GM23338 (cell line): ENCODE data around the gene MAST4. TPM values are rescaled to one million over a fixed set of nuclear protein-coding genes. Genes with fewer than 3 reads are reported as not detected.

Source experiments
- ATAC-seq: fragments of 200-7000 bp; cut with Tn5 transposase; 3 replicates; pipeline ENCODE4 v1.9.1; 2020
- DNase-seq: peaks from one replicate; pipeline ENCODE4 v3.0.0-alpha.2; 2015; ENCODE audit warnings: low spot score
- H2AFZ ChIP-seq: fragments of 200-600 bp; sonication (generic); 2 replicates; pipeline ENCODE4 v1.8.0; 2016; ENCODE audit warnings: antibody characterized with exemption, mild to moderate bottlenecking, moderate library complexity
- H3F3A ChIP-seq: fragments of 200-600 bp; sonication (generic); replicated peaks from 2 replicates; pipeline ENCODE4 v1.8.0; 2017; ENCODE audit warnings: antibody characterized with exemption, mixed run types, low read depth
- H3K27ac ChIP-seq: fragments of 200-600 bp; sonication (generic); 2 replicates; pipeline ENCODE4 v1.6.1; 2016; ENCODE audit warnings: low read depth
- H3K27me3 ChIP-seq: fragments of 200-600 bp; sonication (generic); 2 replicates; pipeline ENCODE4 v1.8.0; 2016; ENCODE audit warnings: mild to moderate bottlenecking, mixed run types, moderate library complexity; ENCODE audit not compliant: insufficient read depth
- H3K36me3 ChIP-seq: fragments of 200-600 bp; sonication (generic); 2 replicates; pipeline ENCODE4 v1.8.0; 2016; ENCODE audit warnings: mild to moderate bottlenecking; ENCODE audit not compliant: insufficient read depth
- H3K4me1 ChIP-seq: fragments of 200-600 bp; sonication (generic); 2 replicates; pipeline ENCODE4 v1.8.0; 2016; ENCODE audit warnings: mild to moderate bottlenecking, moderate library complexity; ENCODE audit not compliant: insufficient read depth
- H3K4me2 ChIP-seq: fragments of 200-600 bp; sonication (generic); 2 replicates; pipeline ENCODE4 v1.7.1; 2017; ENCODE audit warnings: mixed run types
- H3K4me3 ChIP-seq: fragments of 200-600 bp; sonication (generic); 2 replicates; pipeline ENCODE4 v1.6.1; 2016; ENCODE audit warnings: mixed run types
- H3K79me2 ChIP-seq: fragments of 200-600 bp; sonication (generic); replicated peaks from 2 replicates; pipeline ENCODE4 v1.8.0; 2017; ENCODE audit warnings: mild to moderate bottlenecking; ENCODE audit not compliant: insufficient read depth
- H3K9me2 ChIP-seq: fragments of 200-600 bp; sonication (generic); 2 replicates; pipeline ENCODE4 v1.8.0; 2017; ENCODE audit not compliant: insufficient read depth
- H4K20me1 ChIP-seq: fragments of 200-600 bp; sonication (generic); replicated peaks from 2 replicates; pipeline ENCODE4 v1.8.0; 2017; ENCODE audit warnings: mild to moderate bottlenecking; ENCODE audit not compliant: insufficient read depth
- H3K27ac Mint-ChIP-seq: 2 replicates; pipeline ENCODE4 v1.8.0; 2020; ENCODE audit warnings: inconsistent platforms, mild to moderate bottlenecking, moderate library complexity, mixed read lengths
- H3K27me3 Mint-ChIP-seq: 3 replicates; pipeline ENCODE4 v1.8.0; 2022; ENCODE audit warnings: low read depth, mild to moderate bottlenecking, moderate library complexity, mixed read lengths, inconsistent platforms; ENCODE audit not compliant: insufficient read depth, poor library complexity
- H3K36me3 Mint-ChIP-seq: 3 replicates; pipeline ENCODE4 v1.8.0; 2021; ENCODE audit warnings: low read depth, mild to moderate bottlenecking, inconsistent platforms, moderate library complexity, mixed read lengths
- H3K4me1 Mint-ChIP-seq: 3 replicates; pipeline ENCODE4 v1.8.0; 2020; ENCODE audit warnings: mild to moderate bottlenecking, inconsistent platforms, mixed read lengths
- H3K4me3 Mint-ChIP-seq: 3 replicates; pipeline ENCODE4 v1.8.0; 2021; ENCODE audit warnings: moderate library complexity, mild to moderate bottlenecking, inconsistent platforms, mixed read lengths
- H3K9me3 Mint-ChIP-seq: 3 replicates; pipeline ENCODE4 v1.8.0; 2020; ENCODE audit warnings: moderate library complexity, mild to moderate bottlenecking, inconsistent platforms, mixed read lengths
- CREB1 ChIP-seq: fragments of 250-450 bp; sonication (Bioruptor Pico); IDR thresholded peaks from 2 replicates; pipeline ENCODE4 v1.5.0; 2020; ENCODE audit warnings: low read depth, mild to moderate bottlenecking, moderate library complexity
- EZH2 ChIP-seq: fragments of 200-600 bp; sonication (generic); IDR thresholded peaks from one replicate; pipeline ENCODE4 v1.8.0; 2017; ENCODE audit warnings: antibody characterized with exemption, mild to moderate bottlenecking, low read depth; ENCODE audit not compliant: unreplicated experiment
- EZH2phosphoT487 ChIP-seq: fragments of 200-600 bp; sonication (generic); IDR thresholded peaks from one replicate; pipeline ENCODE4 v1.8.1; 2018; ENCODE audit warnings: antibody characterized with exemption; ENCODE audit not compliant: unreplicated experiment
- JUNB ChIP-seq: IDR thresholded peaks from one replicate; pipeline ENCODE4 v1.6.1; 2016; ENCODE audit warnings: antibody characterized with exemption; ENCODE audit not compliant: unreplicated experiment
- POLR2AphosphoS5 ChIP-seq: IDR thresholded peaks from 2 replicates; pipeline ENCODE4 v1.6.1; 2016; ENCODE audit warnings: antibody characterized with exemption, low read depth
- STAT1 ChIP-seq: IDR thresholded peaks from one replicate; pipeline ENCODE4 v1.6.1; 2016; ENCODE audit warnings: antibody characterized with exemption; ENCODE audit not compliant: unreplicated experiment
- ZNF114 ChIP-seq: fragments of 250-450 bp; sonication (Bioruptor Pico); IDR thresholded peaks from 2 replicates; pipeline ENCODE4 v1.5.0; 2020; ENCODE audit warnings: mild to moderate bottlenecking, moderate library complexity
- ZNF331 ChIP-seq: fragments of 250-450 bp; sonication (Bioruptor Pico); IDR thresholded peaks from 2 replicates; pipeline ENCODE4 v1.5.0; 2020; ENCODE audit warnings: low read depth, mild to moderate bottlenecking, moderate library complexity
- polyA plus RNA-seq: library from polyadenylated mRNA; unstranded; fragments of >200 nt; fragmentation: Nextera tagmentation; extraction: Ambion mirVana; gene quantifications from 2 replicates; pipeline ENCODE4 v1.2.1, GENCODE V29; 2016
- total RNA-seq: library from RNA; depleted of rRNA; stranded (reverse); fragments of >200 nt; shearing (Covaris generic); gene quantifications from 2 replicates; pipeline ENCODE4 v1.2.3, GENCODE V29; 2014
- TF ChIP-seq, protein P1 (sequence below): IDR thresholded peaks from 2 replicates; pipeline ENCODE4 v1.6.1; 2016; ENCODE audit warnings: antibody characterized with exemption
- TF ChIP-seq, protein P2 (sequence below): IDR thresholded peaks from one replicate; pipeline ENCODE4 v1.6.1; 2018; ENCODE audit warnings: antibody characterized with exemption; ENCODE audit not compliant: unreplicated experiment
- TF ChIP-seq, protein P3 (sequence below): fragments of 250-450 bp; sonication (Bioruptor Pico); IDR thresholded peaks from 2 replicates; pipeline ENCODE4 v1.5.0; 2020; ENCODE audit warnings: mild to moderate bottlenecking, moderate library complexity

Gene MAST4
- total and polyA plus RNA-seq, 2 experiments from 2014 or later, result 3.6 to 8.5 TPM

DNA sequence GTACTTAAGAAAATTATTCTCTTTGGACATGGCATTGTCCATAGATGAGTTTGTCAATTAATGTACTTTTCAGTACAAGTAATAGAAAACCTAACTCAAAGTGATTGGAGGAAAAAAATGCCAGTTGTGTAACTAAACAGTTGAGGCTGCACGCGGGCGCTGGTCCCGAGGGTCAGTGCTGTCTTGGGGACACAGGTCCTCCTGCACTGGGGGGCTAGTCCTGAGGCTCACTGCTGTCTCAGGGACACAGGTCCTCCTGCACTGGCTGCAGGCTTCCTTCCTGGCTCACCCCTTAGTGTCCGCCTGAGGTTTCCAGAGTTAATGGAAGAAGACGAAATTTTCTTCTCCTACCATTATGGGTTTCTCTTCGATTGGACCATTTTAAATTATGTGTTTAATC is 319.3 kb downstream of the MAST4 start:
- Histone ChIP-seq H3K4me3 (no peak overlapping the region), H3K27me3 (no peaks in the 10 kb centered on the region), H3K4me2 (no peak overlapping the region), H3K9me2 (peaks cover 5% of the 10 kb centered on the region), H3K79me2 (no peaks in the 10 kb centered on the region), H2AFZ (no peak overlapping the region), H3K27ac (no peak overlapping the region), H3K4me1 (peaks cover 3% of the 10 kb centered on the region; the same call in 1 of the 2 replicates), H3F3A (no peaks in the 10 kb centered on the region), H4K20me1 (no peaks in the 10 kb centered on the region; the same call in 1 of the 2 replicates), H3K36me3 (no peaks in the 10 kb centered on the region)
- TF ChIP-seq ZNF331 (CRISPR knock-in tag), result no peak
- no peak for TF ChIP-seq CREB1 (CRISPR knock-in tag)
- no peak for TF ChIP-seq EZH2
- no peak for TF ChIP-seq JUNB
- TF ChIP-seq, protein P1, sequence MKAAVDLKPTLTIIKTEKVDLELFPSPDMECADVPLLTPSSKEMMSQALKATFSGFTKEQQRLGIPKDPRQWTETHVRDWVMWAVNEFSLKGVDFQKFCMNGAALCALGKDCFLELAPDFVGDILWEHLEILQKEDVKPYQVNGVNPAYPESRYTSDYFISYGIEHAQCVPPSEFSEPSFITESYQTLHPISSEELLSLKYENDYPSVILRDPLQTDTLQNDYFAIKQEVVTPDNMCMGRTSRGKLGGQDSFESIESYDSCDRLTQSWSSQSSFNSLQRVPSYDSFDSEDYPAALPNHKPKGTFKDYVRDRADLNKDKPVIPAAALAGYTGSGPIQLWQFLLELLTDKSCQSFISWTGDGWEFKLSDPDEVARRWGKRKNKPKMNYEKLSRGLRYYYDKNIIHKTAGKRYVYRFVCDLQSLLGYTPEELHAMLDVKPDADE, result no peak
- TF ChIP-seq EZH2phosphoT487, result no peak
- TF ChIP-seq STAT1, result no peak
- Mint-ChIP-seq H3K9me3 (no peaks in the 10 kb centered on the region; the same call in 2 of the 3 replicates), H3K27ac (no peak overlapping the region), H3K27me3 (no peaks in the 10 kb centered on the region), H3K36me3 (no peaks in the 10 kb centered on the region), H3K4me3 (no peak overlapping the region), H3K4me1 (peaks cover 2% of the 10 kb centered on the region; the same call in 1 of the 3 replicates)
- DNase-seq (no peak), ATAC-seq (no peak)

DNA sequence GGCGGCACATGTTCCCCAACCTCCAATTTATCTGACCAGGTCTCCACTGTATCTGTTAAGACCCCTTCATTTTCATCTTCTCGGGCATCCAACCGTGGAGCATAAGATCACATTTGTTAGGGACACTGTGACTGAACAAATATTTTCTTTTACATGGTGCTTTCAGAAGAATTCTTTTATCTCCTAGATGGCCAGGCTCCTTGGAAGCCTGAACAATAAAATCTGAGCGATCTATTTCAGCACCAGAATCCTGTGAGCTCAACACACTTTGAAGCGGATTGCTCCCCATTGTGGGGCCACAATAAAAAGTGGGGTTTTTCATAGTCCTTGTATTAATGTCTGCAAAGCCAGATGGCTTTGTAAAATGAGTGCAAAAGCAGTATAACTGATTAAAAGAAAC is 326.7 kb downstream of the MAST4 start:
- no peak overlapping the region for H3K27ac ChIP-seq
- H3K4me2 ChIP-seq, result no peak overlapping the region
- Mint-ChIP-seq H3K27me3 (peaks cover 3% of the 10 kb centered on the region), H3K4me3 (no peak overlapping the region), H3K4me1 (no peaks in the 10 kb centered on the region), H3K9me3 (no peaks in the 10 kb centered on the region; the same call in 2 of the 3 replicates), H3K27ac (no peak overlapping the region), H3K36me3 (no peaks in the 10 kb centered on the region)
- no peak for TF ChIP-seq ZNF114
- TF ChIP-seq, protein P2, sequence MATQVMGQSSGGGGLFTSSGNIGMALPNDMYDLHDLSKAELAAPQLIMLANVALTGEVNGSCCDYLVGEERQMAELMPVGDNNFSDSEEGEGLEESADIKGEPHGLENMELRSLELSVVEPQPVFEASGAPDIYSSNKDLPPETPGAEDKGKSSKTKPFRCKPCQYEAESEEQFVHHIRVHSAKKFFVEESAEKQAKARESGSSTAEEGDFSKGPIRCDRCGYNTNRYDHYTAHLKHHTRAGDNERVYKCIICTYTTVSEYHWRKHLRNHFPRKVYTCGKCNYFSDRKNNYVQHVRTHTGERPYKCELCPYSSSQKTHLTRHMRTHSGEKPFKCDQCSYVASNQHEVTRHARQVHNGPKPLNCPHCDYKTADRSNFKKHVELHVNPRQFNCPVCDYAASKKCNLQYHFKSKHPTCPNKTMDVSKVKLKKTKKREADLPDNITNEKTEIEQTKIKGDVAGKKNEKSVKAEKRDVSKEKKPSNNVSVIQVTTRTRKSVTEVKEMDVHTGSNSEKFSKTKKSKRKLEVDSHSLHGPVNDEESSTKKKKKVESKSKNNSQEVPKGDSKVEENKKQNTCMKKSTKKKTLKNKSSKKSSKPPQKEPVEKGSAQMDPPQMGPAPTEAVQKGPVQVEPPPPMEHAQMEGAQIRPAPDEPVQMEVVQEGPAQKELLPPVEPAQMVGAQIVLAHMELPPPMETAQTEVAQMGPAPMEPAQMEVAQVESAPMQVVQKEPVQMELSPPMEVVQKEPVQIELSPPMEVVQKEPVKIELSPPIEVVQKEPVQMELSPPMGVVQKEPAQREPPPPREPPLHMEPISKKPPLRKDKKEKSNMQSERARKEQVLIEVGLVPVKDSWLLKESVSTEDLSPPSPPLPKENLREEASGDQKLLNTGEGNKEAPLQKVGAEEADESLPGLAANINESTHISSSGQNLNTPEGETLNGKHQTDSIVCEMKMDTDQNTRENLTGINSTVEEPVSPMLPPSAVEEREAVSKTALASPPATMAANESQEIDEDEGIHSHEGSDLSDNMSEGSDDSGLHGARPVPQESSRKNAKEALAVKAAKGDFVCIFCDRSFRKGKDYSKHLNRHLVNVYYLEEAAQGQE, result no peak
- TF ChIP-seq, protein P3, sequence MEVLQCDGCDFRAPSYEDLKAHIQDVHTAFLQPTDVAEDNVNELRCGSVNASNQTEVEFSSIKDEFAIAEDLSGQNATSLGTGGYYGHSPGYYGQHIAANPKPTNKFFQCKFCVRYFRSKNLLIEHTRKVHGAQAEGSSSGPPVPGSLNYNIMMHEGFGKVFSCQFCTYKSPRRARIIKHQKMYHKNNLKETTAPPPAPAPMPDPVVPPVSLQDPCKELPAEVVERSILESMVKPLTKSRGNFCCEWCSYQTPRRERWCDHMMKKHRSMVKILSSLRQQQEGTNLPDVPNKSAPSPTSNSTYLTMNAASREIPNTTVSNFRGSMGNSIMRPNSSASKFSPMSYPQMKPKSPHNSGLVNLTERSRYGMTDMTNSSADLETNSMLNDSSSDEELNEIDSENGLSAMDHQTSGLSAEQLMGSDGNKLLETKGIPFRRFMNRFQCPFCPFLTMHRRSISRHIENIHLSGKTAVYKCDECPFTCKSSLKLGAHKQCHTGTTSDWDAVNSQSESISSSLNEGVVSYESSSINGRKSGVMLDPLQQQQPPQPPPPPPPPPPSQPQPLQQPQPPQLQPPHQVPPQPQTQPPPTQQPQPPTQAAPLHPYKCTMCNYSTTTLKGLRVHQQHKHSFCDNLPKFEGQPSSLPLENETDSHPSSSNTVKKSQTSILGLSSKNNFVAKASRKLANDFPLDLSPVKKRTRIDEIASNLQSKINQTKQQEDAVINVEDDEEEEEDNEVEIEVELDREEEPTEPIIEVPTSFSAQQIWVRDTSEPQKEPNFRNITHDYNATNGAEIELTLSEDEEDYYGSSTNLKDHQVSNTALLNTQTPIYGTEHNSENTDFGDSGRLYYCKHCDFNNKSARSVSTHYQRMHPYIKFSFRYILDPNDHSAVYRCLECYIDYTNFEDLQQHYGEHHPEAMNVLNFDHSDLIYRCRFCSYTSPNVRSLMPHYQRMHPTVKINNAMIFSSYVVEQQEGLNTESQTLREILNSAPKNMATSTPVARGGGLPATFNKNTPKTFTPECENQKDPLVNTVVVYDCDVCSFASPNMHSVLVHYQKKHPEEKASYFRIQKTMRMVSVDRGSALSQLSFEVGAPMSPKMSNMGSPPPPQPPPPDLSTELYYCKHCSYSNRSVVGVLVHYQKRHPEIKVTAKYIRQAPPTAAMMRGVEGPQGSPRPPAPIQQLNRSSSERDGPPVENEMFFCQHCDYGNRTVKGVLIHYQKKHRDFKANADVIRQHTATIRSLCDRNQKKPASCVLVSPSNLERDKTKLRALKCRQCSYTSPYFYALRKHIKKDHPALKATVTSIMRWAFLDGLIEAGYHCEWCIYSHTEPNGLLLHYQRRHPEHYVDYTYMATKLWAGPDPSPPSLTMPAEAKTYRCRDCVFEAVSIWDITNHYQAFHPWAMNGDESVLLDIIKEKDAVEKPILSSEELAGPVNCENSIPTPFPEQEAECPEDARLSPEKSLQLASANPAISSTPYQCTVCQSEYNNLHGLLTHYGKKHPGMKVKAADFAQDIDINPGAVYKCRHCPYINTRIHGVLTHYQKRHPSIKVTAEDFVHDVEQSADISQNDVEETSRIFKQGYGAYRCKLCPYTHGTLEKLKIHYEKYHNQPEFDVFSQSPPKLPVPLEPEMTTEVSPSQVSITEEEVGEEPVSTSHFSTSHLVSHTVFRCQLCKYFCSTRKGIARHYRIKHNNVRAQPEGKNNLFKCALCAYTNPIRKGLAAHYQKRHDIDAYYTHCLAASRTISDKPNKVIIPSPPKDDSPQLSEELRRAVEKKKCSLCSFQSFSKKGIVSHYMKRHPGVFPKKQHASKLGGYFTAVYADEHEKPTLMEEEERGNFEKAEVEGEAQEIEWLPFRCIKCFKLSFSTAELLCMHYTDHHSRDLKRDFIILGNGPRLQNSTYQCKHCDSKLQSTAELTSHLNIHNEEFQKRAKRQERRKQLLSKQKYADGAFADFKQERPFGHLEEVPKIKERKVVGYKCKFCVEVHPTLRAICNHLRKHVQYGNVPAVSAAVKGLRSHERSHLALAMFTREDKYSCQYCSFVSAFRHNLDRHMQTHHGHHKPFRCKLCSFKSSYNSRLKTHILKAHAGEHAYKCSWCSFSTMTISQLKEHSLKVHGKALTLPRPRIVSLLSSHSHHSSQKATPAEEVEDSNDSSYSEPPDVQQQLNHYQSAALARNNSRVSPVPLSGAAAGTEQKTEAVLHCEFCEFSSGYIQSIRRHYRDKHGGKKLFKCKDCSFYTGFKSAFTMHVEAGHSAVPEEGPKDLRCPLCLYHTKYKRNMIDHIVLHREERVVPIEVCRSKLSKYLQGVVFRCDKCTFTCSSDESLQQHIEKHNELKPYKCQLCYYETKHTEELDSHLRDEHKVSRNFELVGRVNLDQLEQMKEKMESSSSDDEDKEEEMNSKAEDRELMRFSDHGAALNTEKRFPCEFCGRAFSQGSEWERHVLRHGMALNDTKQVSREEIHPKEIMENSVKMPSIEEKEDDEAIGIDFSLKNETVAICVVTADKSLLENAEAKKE, result no peak
- no peak for TF ChIP-seq POLR2AphosphoS5
- no peak for TF ChIP-seq STAT1
- no peak for TF ChIP-seq EZH2phosphoT487
- no peaks in the 10 kb centered on the region for H3K79me2 ChIP-seq
- ATAC-seq (no peak), DNase-seq (no peak)
- no peaks in the 10 kb centered on the region for H3F3A ChIP-seq
- no peak overlapping the region for H2AFZ ChIP-seq
- no peaks in the 10 kb centered on the region for H4K20me1 ChIP-seq
- no peaks in the 10 kb centered on the region for H3K36me3 ChIP-seq
- no peaks in the 10 kb centered on the region for H3K9me2 ChIP-seq
- H3K4me3 ChIP-seq, result no peak overlapping the region
- no peaks in the 10 kb centered on the region for H3K4me1 ChIP-seq
- H3K27me3 ChIP-seq, result no peaks in the 10 kb centered on the region
